T-helper 1 cell treated with Interleukin-12 subunit alpha and Interleukin-12 subunit beta and Interleukin-4 antibody, amounts not matched to agents 30 ng/mL and 1 ng/mL, for 36 hours (primary cell): ENCODE measurements around the gene SERINC4. TPM values are rescaled to one million over a fixed set of nuclear protein-coding genes. Genes with fewer than 3 reads are reported as not detected.

Experiments
- intact Hi-C: fragments of 100-400 bp; cut with micrococcal nuclease; formaldehyde crosslinking; loops from one replicate; pipeline ENCODE4 v1.15.1; 2024
- total RNA-seq: library from RNA; stranded (reverse); gene quantifications from 2 replicates; pipeline ENCODE4 v1.2.3, GENCODE V29; 2022

The SERINC4 gene
- total RNA-seq, 1 donor from 2014 or later: 0.17 TPM

DNA sequence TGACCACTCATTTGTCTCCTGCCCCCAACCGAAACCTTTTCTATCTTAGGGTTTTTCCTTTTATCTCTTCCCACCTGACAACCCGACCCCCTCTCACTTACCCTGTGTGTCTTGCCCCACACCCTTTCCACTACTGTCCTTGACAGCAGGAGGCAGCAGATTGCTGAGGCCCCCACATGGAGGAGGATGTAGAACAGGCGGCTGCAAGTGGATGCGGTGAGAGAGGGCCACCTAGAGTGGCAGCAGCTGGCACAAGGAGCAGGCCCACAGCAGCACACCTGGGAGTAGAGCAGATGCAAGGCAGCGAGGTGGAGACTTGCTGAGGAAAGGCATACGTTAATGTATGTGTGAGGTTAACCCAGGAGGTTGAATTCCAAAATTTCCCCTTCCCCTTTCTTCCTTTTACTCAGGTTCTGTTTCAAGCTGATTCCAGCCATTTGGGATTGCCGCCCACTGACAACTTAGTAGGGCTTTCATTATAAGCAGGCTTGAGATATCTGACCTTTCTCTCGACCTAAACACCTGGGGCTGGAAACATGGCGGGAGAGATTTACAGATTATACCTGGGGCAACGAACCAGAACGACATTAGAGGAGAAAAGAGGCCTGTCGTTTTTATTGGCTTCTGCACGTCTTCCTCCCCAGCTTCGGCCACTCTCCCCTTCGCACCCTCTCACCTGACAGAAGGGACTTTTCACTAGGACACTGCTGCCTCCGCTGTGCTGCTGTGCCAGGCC is 643 bp downstream of the SERINC4 start:
- intact Hi-C loops: loop anchor here (10.0 kb wide), 1 partner anchor 1525 kb away; the partner anchor contains the start of genes GANC and TMEM87A

DNA sequence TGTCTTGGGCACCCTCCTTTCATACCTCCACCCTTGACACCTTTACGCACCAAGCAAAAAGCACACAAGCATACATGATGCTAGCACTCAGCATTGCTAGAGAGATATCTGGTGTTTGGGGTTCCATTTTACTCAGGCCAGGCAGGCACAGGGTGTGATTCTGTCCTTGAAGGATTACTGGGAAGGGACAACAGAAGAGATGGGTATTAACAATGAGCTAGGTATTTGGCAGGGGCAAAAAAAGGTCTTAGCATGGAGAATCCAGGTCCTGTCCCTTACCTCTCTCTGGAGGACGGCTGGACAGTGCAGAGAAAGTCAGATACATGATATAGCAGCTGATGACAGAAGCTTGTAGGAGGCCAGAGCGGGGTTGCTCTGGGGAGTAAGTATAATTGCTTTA is 3.5 kb downstream of the SERINC4 start:
- intact Hi-C loops: loop anchor here (10.0 kb wide), 1 partner anchor 1522 kb away; the partner anchor contains the start of genes GANC and TMEM87A

DNA sequence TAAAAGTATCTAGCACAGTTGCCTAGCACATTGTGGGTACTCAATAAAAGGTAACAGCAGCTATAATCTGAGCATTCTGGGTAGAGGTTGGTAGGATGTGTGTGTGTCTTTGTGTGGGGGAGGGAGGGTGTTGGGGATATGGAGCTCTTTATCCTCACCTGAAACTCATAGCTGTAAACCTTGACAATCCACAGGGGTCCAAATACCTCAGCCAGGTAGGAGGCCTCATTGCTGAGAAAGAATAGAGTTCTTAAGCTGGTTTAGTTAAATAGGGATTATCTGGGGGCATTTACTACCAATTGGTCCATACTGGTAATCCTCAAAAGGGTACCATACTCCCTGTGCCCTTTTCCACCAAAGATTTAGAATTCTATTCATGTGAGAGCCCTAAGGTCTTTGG is 4.0 kb downstream of the SERINC4 start:
- intact Hi-C loops: loop anchor here (10.0 kb wide), 1 partner anchor 1521 kb away; the partner anchor contains the start of genes GANC and TMEM87A

DNA sequence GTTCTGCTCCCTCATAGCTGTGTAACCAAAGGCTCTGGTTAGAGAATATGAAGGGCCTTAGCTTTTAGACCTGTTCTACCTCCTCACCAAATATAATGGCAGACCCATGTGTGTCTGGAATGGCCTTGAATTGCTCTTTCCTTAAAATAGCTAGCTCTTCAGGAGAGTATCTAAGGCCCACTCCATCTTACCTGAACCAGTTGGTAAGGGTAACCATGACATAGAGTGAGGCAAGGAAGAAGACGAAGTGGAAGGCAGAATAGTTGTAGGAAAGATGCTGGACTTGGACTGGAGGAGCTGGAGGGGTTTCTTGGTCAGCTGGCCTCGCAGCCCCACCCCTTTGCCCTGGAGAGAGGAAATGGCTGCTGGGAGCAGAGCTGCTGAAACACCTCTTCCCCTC is 4.8 kb downstream of the SERINC4 start:
- intact Hi-C loops: loop anchor here (10.0 kb wide), 1 partner anchor 1520 kb away; the partner anchor contains the start of genes GANC and TMEM87A

DNA sequence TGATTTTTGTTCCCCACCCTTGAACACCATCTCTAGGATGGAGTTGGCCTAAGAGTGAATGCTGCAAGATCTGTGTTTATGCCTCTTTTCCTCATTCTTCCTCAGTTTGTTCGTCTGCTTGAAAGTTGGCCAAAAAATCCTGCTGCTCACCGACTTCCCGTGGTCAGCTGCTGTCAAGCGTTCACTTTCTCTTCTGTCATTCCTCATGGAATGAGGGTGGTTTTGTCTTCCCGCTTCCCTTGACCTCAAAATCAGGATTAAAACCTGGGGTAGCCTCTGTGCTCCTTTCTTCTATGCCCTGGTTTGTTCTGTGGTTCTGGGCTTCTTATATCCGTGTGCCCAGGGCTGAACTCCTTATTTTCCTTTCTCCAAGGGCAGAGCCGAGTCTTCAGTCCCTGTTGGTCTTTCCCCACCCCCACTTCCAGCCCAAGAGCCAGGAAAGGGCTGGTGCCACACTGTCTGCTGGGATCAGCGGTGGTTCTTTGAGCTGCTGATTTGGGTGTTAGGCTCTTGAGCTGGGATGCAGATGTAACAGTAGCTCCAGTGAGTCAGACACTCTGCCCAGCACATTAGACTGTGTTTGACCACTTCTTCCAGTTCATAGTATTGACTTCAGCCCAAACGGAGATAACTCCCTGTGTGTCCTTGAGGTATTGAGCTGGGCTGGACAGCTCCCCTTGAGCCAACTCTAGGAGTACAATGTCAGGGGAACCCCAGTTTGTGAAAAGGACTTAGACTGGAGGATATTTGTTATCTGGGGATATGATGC is 5.6 kb downstream of the SERINC4 start:
- intact Hi-C loops: loop anchor here (5.0 to 10.0 kb wide), 2 partner anchors 302 to 1520 kb away; partner anchors contain the start of genes GANC, TMEM87A and TP53BP1

DNA sequence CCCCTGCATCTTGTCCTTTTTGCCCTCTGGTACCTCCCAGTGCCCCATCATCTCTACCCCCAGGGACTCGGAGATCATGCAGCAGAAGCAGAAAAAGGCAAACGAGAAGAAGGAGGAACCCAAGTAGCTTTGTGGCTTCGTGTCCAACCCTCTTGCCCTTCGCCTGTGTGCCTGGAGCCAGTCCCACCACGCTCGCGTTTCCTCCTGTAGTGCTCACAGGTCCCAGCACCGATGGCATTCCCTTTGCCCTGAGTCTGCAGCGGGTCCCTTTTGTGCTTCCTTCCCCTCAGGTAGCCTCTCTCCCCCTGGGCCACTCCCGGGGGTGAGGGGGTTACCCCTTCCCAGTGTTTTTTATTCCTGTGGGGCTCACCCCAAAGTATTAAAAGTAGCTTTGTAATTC is 6.4 kb downstream of the SERINC4 start:
- intact Hi-C loops: loop anchor here (2.0 to 10.0 kb wide), 3 partner anchors 301 to 1519 kb away; partner anchors contain the start of genes CTDSPL2, GANC, TMEM87A and TP53BP1

DNA sequence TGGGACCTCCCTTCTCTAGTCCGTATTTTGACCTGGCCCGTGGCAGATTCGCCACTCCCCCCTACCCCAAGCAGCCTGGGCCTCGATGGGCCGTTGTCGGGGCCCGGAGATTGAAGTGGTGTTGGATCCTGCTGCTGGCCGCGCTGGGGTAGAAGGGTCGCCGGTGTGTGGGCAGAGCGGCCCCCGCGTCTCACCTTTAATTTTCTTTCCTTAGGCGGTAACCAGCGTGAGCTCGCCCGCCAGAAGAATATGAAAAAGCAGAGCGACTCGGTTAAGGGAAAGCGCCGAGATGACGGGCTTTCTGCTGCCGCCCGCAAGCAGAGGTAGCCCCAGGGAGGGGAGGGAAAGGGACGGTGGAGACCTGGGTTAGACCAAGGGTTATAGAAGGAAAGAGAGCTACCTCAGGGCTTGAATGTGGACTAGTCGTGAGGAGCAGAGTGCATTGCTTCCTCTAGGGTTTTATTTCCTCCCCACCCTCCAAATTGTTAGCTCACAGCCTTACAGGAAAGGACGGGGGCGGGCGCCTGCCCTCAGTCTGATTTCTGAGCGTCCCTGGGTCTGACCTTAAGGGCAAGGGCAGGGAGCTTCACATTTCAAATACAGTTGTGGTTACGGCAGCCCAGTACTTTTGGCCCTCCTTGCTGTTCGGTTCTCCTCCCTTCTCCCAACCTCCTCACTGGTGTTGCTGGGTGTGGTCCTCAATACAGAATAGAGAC is 7.1 kb downstream of the SERINC4 start:
- intact Hi-C loops: loop anchor here (1.0 to 10.0 kb wide), 7 partner anchors 7 to 1518 kb away; partner anchors contain the start of genes CTDSPL2, GANC, GOLM2 and HYPK

DNA sequence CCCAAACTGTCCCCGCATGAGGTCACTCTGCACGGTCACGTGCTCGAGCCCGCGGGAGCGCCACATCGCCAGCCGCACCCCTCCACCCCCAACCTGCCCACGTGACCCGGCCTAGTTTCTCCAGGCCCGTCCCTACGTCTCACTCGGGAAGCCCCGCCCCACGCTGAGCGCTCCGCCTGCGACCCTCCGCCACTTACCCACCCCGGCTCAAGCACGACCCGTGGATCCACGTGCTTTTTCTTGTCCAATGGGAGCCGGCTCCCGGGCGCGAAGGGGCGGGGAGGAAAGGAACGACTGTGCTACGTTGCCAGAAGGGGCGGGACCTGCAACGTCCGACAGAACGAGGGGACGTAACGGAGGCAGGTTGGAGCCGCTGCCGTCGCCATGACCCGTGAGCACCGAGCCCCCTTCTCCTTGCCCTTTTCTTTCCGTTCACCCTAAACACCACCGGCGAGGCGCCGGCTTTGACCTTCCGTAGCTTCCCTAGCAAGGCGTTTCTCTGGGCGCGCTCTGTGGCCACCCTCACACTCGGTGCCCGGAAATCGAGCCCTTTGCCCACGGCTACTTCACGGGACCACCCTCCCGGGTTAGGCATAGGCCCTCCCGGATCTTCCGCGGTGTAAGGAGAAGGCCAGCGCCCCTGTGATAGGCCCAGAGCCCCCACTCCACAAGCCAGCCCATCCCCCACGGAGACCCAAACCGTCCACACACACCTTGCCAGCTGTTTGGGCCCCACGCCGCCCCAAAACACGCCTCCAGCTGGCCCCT is 7.8 kb downstream of the SERINC4 start, which contains the start of gene SERF2:
Gene SERF2, plus strand, starts transcription at position 328 of the 768 bp plus-strand sequence. Its CDS starts 57 bp downstream, at position 385.
- intact Hi-C loops: loop anchor here (1.0 to 10.0 kb wide), 8 partner anchors 8 to 1517 kb away; partner anchors contain the start of genes CTDSPL2, GANC, GOLM2 and HYPK

DNA sequence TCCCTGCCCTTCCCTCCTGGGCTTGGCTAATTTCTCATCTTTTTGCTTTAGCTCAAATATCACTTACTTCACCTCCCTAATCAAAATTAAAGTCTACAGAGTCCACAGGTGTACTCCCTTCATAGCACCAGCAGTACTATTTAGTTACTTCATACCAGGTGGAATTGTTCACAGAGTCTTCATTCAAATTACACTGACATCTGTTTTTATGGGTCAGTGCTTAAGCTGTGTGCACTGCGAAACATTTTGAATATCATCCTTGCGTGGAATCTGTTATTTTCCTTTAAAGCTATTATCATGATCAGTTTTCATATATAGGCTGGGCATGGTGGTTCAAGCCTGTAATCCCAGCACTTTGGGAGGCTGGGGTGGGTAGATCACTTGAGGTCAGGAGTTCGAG is 10.6 kb downstream of the SERINC4 start:
- intact Hi-C loops: no loop called here

DNA sequence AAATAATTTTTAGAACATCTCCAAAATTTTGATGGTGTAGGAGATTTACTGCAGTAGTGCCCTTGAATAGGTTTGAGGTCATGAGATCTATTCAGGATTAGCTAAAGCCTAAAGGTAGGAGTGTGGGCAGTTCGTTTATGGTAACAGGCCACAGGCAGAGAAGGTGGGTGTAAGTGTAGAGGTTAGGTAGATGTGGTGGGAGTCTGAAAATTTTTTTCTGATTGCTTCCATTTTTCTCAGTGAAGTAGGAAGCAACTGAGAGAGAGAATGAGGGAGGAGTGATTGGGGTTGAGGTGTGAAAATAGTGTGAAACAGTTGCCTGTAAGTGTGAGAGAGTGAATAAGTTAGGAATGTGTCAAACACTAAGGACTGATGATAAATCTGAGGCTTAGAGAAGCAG is 21.0 kb downstream of the SERINC4 start:
- intact Hi-C loops: no loop called here

DNA sequence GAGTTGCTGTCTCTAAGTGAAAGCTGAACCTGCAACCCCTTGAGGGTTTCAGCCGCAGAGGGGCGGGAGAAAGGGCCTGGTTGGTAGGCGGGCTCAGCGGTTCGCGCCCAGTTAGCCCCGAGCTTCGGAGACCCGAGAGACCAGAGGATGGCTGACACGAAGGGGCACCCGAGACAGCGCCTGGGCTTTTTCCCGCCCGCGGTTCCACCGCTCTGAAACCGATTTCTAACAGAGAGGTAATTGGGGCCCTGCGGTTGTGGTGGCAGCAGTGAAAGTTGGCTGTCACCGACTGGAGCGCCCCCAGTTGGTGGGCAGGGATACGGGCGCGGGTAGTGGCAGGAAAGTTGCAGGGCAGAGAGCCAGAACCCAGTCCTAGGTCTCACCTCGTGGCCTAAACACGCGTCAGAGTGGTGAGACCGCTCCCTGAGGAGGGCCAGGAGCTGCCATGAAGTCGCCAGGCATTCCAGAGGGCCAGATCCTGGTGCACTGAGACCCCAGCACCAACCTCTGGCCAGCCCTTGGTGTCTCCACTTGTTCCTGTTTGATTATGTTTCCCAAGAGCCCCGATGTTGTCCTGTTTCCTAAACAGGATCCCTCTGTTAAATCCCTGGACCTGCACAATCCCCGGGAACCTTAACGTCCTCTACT is 22.6 kb downstream of the SERINC4 start:
- intact Hi-C loops: loop anchor here (1.0 kb wide), 7 partner anchors 8 to 51 kb away; partner anchors contain the start of genes HYPK, MFAP1, PDIA3 and SERINC4

DNA sequence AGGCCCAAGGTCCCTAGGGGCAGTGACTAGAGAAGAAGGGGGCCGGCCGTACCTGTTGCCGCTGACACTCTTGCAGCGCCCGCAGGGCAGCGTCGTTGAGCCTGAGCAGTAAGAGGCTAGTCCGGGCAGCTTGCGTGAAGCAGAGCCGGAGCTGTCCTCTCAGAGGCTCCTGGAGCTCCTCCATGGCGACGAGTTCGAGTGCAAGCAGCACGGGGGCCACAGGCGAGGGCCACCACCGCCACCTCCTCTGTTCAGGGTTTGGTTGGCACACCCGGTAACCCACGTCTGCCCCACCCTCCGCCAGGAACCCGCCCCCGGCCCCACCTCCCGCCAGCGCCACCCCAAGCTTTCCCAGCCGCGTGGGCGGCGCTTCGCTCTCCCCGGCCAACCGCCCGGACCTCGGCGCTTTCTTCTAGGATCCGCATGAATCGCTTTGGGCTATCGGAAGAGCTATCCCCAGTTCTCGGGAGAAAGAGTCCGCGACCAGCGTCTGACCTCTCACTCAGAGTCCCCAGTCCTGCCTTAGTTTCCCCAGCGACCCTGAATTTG is 23.2 kb downstream of the SERINC4 start, which contains the start of gene ELL3:
Gene ELL3, minus strand, starts transcription at position 249 of the 549 bp plus-strand sequence. Its CDS starts 65 bp downstream, at position 184.
- intact Hi-C loops: loop anchor here (1.0 kb wide), 7 partner anchors 7 to 52 kb away; partner anchors contain the start of genes HYPK, MFAP1, PDIA3 and SERINC4

DNA sequence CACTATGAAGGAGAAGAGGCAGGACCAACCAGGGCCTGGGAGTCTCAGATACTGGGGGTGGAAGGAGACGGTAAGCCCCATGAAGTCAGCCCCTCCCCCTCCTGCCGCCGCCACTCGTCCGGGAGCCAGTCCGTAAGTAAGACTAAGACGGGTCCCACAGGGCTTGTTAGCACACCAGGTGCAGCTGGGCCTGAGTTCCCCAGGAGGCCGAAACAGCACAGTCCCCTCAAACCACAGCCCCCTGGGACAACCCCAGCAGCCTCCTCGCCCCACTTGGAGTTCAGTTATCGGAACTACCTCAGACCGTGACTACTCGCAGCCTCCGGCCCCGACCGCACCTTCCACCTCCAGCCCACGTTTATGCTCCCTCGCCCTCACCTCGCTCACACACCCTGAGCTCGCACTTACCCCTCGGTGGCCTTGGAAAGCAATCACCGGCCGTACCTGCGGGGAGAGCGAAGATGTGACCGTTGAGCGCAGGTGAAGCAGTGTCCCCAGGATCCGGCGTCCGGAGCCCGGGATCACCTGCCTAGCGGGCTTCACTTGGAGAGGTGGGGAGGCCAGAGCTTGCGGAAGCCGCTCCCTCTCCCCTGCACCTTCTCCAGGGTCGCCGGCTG is 23.8 kb downstream of the SERINC4 start:
- intact Hi-C loops: no loop called here

DNA sequence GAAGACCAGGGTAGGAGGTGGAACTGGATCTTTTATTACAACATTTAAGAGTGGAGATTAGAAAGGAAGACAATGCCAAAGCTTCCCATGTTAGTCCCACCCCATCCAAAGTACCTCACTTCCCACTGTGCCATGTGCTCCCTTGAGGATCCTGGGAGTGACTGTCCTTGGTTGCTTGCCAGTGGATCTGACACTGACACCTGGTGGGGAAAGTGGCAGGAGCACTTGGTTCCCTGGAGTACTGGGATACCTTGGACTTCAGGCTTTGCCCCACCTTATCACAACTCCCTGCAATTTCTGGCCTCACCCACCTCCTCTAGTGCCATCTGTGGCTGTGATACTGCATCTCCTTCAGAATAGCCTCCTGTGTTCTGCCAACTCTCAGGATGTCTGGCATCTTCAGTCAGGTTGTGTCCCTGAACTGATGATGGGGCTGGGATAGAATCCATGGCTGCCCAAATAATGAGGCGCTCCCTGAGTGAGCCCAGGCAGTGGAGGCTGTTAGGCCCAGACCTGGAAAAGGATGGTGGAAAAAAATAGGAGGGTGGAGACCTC is 24.5 kb downstream of the SERINC4 start:
- intact Hi-C loops: no loop called here

DNA sequence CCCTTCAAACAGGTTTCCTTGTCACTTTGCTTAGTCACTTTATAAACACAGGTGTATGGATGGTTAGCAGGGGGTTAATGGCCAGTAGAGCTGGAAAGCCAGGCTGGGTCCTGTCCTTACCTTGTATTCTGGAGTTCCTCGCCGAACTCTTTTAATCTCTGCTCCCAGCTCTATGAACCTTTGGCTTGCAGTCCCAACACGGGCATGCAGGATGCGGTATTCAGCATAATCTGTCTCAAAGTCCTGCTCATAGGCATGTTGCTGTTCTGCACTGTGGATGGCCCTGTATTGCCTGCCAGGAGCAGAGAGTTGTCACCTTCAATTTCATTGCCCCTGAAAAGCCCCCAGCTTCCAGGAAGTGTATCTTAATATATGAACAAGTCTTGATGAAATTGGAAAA is 26.0 kb downstream of the SERINC4 start:
- intact Hi-C loops: no loop called here

DNA sequence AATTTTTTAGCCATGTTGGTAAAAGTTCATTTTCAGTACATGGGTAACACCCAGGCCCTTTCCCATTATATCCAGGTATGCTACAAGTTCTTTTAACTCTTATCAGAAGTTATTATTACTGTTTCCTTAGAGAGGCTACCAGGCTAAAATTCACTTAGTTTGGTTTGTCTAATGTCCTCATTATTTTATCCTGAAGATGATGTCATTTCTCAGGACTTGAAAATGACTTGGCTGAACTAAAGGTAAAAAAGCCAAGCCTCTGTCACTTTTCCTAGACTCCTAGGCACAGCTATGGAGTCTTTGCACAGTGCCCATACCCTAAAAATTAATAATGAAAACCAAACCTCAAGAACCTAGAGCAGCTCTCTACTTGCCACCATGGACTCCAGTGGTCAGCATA is 27.4 kb downstream of the SERINC4 start:
- intact Hi-C loops: no loop called here

DNA sequence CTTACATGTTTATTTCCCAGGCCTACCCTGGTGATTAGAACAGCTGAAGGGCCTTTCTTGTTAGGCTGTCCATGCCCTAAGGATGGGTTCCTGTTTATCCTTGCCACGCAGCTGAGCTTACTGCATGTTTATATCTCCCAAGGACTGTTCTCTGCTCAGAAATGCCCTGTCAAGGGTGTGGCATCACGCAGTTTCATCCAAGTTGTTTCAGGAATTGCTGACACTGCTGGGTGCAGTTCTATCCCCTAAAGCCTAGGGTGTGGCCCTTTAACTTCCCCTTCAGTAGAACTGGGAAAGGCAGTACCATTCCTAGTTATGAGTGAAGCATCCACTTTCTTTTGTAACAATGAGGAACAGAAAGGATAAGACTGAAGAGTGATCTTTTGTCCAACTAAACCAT is 28.2 kb downstream of the SERINC4 start:
- intact Hi-C loops: no loop called here

DNA sequence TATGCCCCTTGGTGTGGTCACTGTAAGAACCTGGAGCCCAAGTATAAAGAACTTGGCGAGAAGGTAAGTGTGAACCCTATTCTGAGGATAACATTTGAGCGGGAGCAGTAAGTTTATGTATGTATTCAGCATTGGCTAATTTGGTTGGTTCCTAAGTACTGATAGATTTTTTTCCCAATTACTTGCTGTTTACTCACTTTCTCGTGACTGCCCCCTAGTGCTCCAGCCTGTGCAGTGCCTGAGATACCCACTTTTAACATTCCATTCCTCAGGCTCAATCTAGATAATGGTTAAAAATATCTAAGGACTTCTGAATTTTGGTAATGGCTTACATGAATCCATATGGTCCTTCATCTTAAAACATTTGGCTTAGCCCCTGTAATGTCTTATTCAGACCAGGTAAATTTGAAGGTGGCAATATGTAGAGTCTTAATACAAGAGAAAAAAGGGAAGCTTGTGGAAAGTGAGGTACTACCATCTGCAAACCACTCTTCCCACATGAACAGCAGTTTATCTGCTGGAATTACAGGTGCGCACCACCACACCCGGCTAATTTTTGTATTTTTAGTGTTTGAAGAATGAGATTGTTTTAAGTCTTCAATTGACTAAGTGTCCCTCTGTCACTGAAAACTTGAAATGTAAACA is 30.3 kb downstream of the SERINC4 start:
- intact Hi-C loops: loop anchor here (1.0 kb wide), 2 partner anchors 8 to 19 kb away; no protein-coding TSS in a partner anchor
